GM19099 (cell line): Measurements from ENCODE around the gene CD47.

Experiments used
- POLR2A ChIP-seq: IDR thresholded peaks from 3 replicates; pipeline ENCODE4 v1.6.1; 2011; ENCODE audit warnings: low read depth; ENCODE audit not compliant: insufficient read length; ENCODE audit errors: extremely low read depth

The CD47 gene

DNA sequence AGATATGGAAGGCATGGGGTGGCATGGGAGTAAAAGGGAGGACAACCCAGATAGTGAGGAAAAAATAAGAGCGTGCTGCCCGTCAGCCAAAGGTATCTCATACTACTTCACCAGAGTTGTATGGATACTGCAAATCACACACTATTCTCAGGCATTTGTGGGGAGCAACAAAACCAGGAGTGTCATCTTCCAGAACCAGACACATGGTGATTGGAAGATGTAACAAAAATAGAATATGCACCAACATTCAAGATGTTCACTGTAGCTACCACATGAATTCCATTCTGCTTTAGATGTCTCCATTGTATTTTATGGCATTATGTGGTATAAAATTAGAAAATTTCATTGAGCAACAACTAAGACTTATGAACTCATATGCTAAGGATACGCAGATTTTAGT, 34.9 kb downstream of the CD47 start:
- no peak for TF ChIP-seq POLR2A

DNA sequence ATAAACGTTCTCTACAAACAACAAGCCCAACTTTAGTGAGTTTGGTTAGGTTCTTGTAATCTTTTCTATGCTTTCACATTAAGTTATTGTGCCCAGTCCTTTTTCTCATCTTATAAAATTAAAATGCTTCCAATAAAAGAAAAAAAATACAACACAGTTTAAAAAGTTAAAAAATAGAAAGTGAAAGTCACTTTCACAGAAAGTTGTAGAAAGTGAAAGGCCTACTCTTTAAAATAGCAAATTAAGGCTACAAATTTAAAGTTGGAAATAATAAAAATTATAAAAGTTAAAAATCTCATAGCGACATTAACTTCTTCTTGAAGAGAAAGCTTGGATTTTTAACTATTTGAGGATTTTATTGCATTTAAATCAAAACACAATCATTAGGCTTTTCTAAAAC, 35.9 kb downstream of the CD47 start:
- no peak for TF ChIP-seq POLR2A

DNA sequence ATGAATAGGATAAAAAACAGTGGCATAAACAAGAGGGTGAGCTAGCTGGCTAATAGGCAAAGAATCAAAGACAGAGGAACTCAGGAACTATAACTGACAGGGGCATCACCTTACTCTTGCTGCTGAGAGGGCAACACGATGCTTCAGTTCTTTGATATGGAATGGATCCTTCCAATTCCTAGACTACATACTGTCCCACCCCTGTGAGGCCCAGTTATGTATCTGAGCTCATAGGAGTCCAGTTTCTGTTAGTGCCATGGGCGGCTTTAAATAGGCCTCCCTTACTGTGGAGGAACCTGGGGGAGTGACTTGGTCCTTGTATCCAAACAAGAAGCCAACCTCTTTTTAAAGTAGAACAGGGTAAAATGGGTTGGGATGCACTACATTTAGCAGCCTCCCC, 37.3 kb downstream of the CD47 start:
- TF ChIP-seq POLR2A: no peak

DNA sequence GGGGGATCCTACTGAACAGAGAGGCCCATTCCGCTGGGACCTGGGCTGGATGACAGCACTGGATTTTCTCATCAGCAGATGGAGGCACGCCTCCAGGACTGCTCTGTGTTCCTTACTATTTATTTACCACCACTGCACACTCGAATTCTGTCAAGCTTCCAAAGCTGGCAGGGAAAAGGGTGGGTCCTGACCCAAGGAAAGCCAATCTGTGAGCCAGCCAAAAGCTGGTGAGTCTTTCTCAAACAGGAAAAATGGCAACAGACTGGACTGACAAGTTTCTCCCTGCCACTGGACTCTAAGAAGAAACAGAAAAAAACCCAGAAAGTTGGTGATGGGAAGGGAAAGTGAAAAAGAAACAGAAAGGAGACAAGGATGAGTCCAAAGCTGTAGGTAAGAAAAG, 37.8 kb downstream of the CD47 start:
- no peak for TF ChIP-seq POLR2A

DNA sequence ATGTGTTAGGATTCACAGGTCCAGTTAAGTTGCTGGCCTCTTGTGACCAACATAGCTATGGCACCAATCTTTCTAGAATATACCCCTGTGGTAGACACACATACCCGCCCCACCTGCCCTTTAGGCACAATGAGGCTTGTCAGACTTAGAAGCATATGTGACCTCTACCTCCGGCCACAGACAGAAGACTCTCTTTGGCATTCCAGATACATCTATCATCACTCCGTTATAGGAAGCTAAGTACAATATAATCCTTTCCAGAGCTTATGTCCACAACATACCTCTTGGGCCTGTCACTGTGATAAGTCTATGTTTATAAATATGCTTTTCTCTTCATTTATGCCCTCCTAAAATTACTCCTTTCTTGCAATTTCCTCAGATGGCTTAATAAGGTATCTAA, 39.8 kb downstream of the CD47 start:
- no peak for TF ChIP-seq POLR2A

DNA sequence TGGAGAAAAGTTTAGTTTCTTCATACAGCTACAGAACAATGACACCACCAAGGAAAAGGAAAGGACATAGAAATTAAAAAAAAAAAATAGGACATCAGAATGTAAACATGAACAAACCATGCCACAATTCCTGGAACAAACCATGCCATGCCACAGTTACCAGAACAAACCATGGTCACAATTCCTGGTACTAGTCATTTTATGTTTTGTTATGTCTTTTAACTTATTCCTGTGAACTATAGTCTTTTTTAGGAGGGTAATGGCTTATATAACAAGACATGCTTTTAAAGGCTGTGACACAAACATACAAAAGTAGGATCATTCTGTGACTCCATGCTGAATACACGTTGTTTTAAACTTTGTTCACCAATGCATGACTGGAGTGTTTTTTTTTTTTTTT, 42.8 kb downstream of the CD47 start:
- no peak for TF ChIP-seq POLR2A

DNA sequence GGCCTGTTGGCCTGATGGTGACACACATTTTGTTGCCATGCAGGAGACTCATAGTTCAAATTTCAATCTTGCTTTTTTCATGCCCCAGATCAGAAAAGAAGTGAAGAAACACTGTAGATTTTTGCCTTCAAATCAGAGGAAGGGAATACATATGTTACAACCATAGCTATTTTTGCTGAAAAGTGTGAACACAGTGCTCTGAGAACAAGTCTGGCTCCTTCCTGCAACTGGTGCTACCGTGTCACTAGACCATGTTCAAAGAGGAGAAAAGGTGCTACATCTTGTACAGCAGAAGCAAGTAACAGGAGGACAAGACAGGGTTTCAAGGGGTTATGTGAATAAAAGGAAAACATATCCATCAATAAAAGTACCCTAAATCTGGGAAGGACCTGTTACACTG, 44.6 kb downstream of the CD47 start:
- no peak for TF ChIP-seq POLR2A

DNA sequence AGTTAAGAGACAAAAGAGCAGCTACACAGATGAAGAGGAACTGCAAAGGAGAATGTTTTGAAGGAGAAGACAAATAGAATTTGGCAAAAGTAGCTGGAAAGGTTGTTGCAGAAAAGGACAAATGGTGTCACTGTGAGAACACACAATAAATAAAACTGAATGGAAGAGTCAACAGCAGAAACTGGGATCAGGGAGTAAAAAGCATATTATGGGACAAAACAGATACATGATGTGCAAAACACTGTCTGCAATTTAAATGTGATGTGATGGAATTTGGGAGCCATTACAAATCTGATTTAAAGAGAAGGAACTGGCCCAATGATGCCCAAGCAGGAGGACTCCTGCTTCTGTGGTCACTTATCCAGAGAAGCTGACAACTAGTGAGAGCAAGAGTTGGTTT, 46.1 kb downstream of the CD47 start:
- TF ChIP-seq POLR2A: no peak

DNA sequence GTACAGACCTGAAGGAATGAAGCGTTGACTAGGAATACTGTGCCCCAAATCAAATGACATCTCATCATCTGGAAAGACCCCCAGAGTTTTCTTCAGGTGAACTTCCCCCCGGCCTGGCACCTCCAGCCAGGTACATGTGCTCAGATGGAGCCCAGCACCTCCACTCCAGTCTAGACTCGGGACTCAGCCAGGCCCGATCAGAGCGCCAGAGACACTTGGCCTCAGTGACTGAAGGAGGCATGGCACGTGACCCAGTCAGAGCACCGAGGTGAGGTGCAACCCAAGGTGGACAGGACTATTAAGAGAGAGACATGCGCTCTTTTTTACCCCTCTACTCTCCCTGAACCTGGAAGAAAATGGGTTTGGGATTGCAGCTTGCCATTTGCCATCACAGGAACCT, 48.5 kb downstream of the CD47 start:
- TF ChIP-seq POLR2A: no peak

DNA sequence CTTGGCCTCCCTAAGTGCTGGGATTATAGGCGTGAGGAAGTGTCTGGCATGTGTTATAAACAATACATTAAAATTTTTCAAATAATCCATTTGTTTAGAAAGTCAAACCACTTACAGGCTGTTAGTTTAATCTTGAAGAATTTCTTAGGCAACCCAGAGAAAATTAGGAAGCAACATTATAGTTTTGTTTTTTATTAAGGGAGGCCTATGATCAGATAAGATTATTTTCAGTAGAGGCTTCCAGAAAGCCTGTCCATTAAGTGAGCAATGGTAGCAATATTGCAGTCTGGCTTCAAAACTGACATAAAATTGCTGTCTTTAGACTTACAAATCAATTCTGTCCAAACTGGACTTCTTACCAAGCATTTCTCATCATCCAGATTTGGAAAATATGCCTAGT, 49.6 kb downstream of the CD47 start:
- no peak for TF ChIP-seq POLR2A

DNA sequence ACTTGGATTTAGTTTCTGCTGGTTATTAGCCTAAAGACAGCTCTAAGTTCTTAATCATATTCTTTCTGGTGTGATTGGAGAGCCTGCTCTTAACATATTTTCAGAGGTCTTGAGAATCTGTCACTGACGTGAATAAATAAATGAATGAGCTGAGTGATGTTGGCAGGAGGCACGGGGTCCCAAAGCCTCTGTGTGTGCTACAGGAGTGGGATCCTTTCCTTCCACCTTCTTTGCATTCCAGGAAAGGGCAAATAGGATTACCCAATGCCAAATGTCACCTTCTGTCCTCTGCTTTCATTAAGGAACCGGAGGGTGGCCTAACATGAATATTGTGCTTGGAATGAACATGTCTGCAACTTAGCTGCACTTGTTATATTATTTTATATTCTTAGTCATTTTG, 53.1 kb downstream of the CD47 start:
- no peak for TF ChIP-seq POLR2A

DNA sequence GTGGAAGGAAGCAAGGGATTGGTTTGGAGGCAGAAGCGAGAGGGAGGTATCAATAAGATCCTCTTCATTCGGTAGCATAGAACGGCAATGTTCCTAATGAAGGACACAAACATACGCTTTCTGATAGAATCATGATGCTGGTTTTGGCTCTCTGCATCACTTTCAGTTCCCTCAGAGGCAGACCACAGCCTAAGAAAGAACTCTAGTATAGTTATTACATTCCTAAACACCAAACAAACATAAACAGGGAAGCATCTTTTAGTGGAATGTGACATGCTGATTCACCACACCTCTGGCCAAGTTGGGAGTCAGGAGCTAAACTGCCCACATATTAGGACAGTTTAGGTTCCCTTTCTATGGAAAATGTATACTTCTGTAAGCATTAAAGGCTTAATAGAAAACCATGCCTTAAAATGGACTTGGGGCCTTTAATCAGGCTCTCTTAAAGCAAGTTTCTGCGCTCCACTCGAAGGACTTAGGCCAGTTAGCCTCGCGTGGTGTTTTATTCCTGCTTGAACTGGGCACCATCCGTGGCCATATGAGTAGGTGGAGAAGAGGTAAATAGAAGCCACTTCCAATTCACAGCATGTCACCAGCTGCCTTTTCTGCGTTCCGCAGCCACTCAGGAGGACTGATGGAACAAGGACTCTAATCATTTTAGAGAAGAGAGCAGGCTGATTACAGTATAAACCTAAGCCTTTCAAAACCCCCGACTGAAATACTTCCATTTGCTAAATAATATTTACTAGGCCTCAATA, 53.7 kb downstream of the CD47 start:
- no peak for TF ChIP-seq POLR2A

DNA sequence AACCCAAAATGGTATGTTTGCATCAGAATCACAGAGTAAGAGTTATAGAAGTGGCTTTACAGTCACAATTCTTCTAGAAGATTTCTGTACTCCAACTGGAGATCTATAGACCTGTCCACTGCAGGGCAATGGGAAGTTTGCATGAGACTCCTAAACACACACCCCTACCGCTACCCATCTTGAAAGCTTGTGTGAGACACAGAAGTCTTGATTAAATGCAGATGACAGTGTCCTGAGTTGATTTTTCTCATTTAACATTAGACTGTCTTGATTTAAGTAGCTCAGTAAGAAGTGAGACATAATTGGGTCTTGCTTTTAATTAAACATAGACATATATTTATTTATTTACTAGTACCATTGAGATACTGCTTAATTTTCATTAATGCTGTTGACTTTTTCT, 54.4 kb downstream of the CD47 start:
- no peak for TF ChIP-seq POLR2A

DNA sequence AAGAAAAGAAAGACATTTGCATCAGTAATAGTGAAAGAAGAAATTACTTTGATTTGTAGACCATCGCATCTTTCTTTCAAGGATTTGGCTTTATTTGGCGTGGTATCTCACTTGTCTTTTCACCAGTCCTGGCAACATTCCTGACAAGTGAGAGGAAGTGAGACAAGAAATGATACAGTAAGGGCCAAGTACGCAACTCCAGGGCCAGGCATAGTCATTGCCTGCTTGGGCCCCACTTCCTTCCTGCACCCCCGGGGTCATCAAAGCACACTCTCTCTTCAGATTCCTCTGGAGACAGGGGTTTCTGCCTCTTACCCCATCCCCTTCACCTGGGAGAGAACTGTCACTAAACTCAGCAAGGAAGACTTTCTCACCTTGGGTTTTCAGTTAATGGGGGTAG, 55.1 kb downstream of the CD47 start:
- TF ChIP-seq POLR2A: no peak

DNA sequence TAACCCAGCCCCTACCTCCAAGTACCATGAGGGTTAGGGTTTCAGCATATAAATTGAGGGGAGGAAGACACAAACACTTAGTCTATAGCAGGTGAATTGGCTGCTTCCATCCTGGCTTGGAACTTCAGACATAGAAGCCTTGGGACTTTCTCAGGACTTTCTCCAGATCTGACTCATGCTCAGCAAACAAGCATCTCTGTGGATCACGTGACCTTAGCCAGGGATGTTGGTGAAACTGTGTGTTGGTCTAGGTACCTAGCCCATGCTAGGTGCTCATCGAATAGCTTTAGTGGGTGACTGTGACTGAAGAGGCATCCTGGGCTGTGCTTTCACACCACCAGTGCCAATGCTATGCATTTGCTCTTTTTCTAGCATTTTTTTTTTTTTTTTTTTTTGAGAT, 58.9 kb downstream of the CD47 start:
- TF ChIP-seq POLR2A: no peak

DNA sequence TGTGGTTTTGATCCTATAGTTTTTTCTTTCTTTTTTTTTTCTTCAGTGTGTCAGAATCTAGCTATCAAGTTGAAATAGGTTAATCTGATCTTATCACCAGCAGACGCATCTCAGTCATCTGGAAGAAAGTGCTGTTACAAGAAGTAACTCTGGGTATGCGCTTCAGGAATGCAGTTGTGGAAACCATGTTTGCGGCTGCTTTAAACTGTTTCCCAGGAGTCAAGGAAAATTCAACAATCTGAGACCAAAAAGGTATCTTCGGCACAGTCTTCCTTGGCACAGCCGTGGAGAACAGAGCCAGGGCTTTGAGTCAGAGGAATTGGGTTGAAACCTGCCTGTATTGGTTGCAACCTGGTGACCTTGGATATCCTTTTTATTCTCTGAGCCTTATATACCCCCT, 59.9 kb downstream of the CD47 start:
- no peak for TF ChIP-seq POLR2A

DNA sequence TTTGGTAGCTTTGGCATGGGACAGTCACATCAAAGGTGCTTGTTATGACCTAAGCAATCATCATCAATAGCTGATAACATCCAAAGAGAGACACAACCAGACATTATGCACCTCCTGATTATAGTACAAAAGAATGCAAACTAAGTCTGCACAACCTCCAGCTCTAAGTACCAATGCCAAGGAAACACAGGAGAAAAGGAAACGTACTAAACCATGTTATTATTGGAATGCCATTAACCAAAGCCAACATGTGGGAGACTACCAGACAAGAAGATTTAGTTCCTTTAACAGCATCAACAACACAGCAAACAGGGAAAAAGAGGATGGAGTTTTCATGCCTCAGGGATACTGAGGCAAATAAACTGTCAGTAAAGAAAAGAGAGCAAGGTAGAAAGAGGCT, 61.4 kb downstream of the CD47 start:
- no peak for TF ChIP-seq POLR2A

DNA sequence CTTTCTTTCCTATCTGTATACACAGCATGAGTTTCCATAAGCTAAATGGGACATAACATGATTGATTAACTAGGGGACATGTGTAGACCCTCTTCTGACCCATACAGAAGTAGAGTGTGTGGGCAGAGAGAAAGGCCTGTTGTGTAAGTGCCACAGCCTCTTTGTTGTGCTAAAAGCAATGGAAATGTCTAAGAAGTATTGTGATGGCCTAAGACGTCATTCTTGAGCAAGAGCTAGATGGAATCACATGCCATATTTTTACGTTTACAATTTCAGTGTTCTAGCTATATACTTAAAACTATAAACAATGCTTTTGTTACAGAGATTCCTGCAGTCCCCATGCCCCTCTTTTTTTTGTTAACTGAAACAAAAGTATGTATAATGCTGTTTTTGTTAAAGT, 61.9 kb downstream of the CD47 start:
- no peak for TF ChIP-seq POLR2A

DNA sequence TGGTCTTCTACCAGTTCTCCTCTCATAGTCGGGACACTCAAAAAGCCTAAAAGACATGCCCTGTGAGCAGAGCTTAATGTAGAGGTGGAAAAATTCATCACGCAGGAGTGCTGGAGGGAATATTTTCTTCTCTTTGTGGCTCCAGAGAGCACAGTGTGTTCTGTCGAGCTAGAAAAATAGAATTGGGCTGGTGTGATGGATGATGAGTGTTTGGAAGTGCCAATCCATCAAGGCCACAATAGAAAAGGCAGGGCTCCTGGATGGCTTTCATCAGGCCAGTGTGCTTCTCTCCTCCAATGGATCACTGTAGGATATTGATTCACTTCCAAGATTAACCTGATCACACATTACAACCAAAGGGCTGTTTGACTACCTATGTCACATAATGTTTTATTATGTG, 65.7 kb downstream of the CD47 start:
- TF ChIP-seq POLR2A: no peak
